ENCODE results near the gene ZNF32.

Gene ZNF32

GRCh38 chr10:43689618-43689954, 40.9 kb upstream of the ZNF32 start:
- Histone ChIP-seq H3K4me1 (ENCODE audit: control insufficient read depth, insufficient read depth, low read length) (no peaks in the 10 kb centered on the region), H3K27me3 (ENCODE audit: control insufficient read depth, insufficient read depth, low read length) (peaks cover 52% of the 10 kb centered on the region), H3K9me3 (ENCODE audit: control insufficient read depth, insufficient read depth, low read depth, low read length) (no peaks in the 10 kb centered on the region), H3K9ac (ENCODE audit: low read length) (peak overlapping the region; percentile 37), H3K4me3 (ENCODE audit: low read depth, low read length) (peak overlapping the region; percentile 69), H3K36me3 (ENCODE audit: control insufficient read depth, insufficient read depth, low read length) (no peaks in the 10 kb centered on the region), H3K27ac (ENCODE audit: low read depth, low read length) (no peak overlapping the region)

- peaks cover 52% of the 10 kb centered on the region for H3K27me3 ChIP-seq (ENCODE audit: control insufficient read depth, insufficient read depth, low read length)
- H3K27ac ChIP-seq (ENCODE audit: low read depth, low read length): no peak overlapping the region
- no peaks in the 10 kb centered on the region for H3K4me1 ChIP-seq (ENCODE audit: control insufficient read depth, insufficient read depth, low read length)
- no peak overlapping the region for H3K9ac ChIP-seq (ENCODE audit: low read length)
- H3K9me3 ChIP-seq (ENCODE audit: control insufficient read depth, insufficient read depth, low read depth, low read length): no peaks in the 10 kb centered on the region
- H3K36me3 ChIP-seq (ENCODE audit: control insufficient read depth, insufficient read depth, low read length): no peaks in the 10 kb centered on the region
- peak overlapping the region; percentile 69; the same call in 1 of the 2 replicates for H3K4me3 ChIP-seq (ENCODE audit: low read depth, low read length)
These were observed 40.4 kb upstream of the ZNF32 start for GRCh38 chr10:43689007-43689491.

GRCh38 chr10:43688348-43688892, 39.7 kb upstream of the ZNF32 start:
- Histone ChIP-seq H3K27me3 (ENCODE audit: control insufficient read depth, insufficient read depth, low read length) (peaks cover 52% of the 10 kb centered on the region), H3K4me3 (ENCODE audit: low read depth, low read length) (no peak overlapping the region), H3K4me1 (ENCODE audit: control insufficient read depth, insufficient read depth, low read length) (no peaks in the 10 kb centered on the region), H3K9ac (ENCODE audit: low read length) (no peak overlapping the region), H3K9me3 (ENCODE audit: control insufficient read depth, insufficient read depth, low read depth, low read length) (no peaks in the 10 kb centered on the region), H3K27ac (ENCODE audit: low read depth, low read length) (no peak overlapping the region), H3K36me3 (ENCODE audit: control insufficient read depth, insufficient read depth, low read length) (no peaks in the 10 kb centered on the region)

- no peaks in the 10 kb centered on the region for H3K4me1 ChIP-seq (ENCODE audit: control insufficient read depth, insufficient read depth, low read length)
- H3K27ac ChIP-seq (ENCODE audit: low read depth, low read length): no peak overlapping the region
- H3K27me3 ChIP-seq (ENCODE audit: control insufficient read depth, insufficient read depth, low read length): peaks cover 43% of the 10 kb centered on the region
- H3K36me3 ChIP-seq (ENCODE audit: control insufficient read depth, insufficient read depth, low read length): no peaks in the 10 kb centered on the region
- no peak overlapping the region for H3K9ac ChIP-seq (ENCODE audit: low read length)
- no peak overlapping the region for H3K4me3 ChIP-seq (ENCODE audit: low read depth, low read length)
- no peaks in the 10 kb centered on the region for H3K9me3 ChIP-seq (ENCODE audit: control insufficient read depth, insufficient read depth, low read depth, low read length)
These were observed 38.7 kb upstream of the ZNF32 start for GRCh38 chr10:43687373-43687772.

GRCh38 chr10:43686414-43686813, 37.7 kb upstream of the ZNF32 start:
- Histone ChIP-seq H3K4me1 (ENCODE audit: control insufficient read depth, insufficient read depth, low read length) (no peaks in the 10 kb centered on the region), H3K9me3 (ENCODE audit: control insufficient read depth, insufficient read depth, low read depth, low read length) (no peaks in the 10 kb centered on the region), H3K27ac (ENCODE audit: low read depth, low read length) (no peak overlapping the region), H3K36me3 (ENCODE audit: control insufficient read depth, insufficient read depth, low read length) (no peaks in the 10 kb centered on the region), H3K4me3 (ENCODE audit: low read depth, low read length) (no peak overlapping the region), H3K9ac (ENCODE audit: low read length) (no peak overlapping the region), H3K27me3 (ENCODE audit: control insufficient read depth, insufficient read depth, low read length) (peaks cover 34% of the 10 kb centered on the region)

GRCh38 chr10:43685744-43686143, 37.1 kb upstream of the ZNF32 start:
- Histone ChIP-seq H3K4me3 (ENCODE audit: low read depth, low read length) (no peak overlapping the region), H3K27ac (ENCODE audit: low read depth, low read length) (no peak overlapping the region), H3K9ac (ENCODE audit: low read length) (no peak overlapping the region), H3K27me3 (ENCODE audit: control insufficient read depth, insufficient read depth, low read length) (peaks cover 27% of the 10 kb centered on the region), H3K36me3 (ENCODE audit: control insufficient read depth, insufficient read depth, low read length) (no peaks in the 10 kb centered on the region), H3K4me1 (ENCODE audit: control insufficient read depth, insufficient read depth, low read length) (no peaks in the 10 kb centered on the region), H3K9me3 (ENCODE audit: control insufficient read depth, insufficient read depth, low read depth, low read length) (no peaks in the 10 kb centered on the region)

GRCh38 chr10:43684292-43684559, 35.5 kb upstream of the ZNF32 start:
- peaks cover 2% of the 10 kb centered on the region; the same call in 1 of the 2 replicates for H3K9me3 ChIP-seq (ENCODE audit: control insufficient read depth, insufficient read depth, low read depth, low read length)

GRCh38 chr10:43683451-43684291, 35.0 kb upstream of the ZNF32 start:
- Histone ChIP-seq H3K9ac (ENCODE audit: low read length) (no peak overlapping the region), H3K27me3 (ENCODE audit: control insufficient read depth, insufficient read depth, low read length) (peaks cover 8% of the 10 kb centered on the region), H3K4me3 (ENCODE audit: low read depth, low read length) (no peak overlapping the region), H3K27ac (ENCODE audit: low read depth, low read length) (no peak overlapping the region), H3K36me3 (ENCODE audit: control insufficient read depth, insufficient read depth, low read length) (no peaks in the 10 kb centered on the region), H3K9me3 (ENCODE audit: control insufficient read depth, insufficient read depth, low read depth, low read length) (peaks cover 2% of the 10 kb centered on the region; the same call in 1 of the 2 replicates), H3K4me1 (ENCODE audit: control insufficient read depth, insufficient read depth, low read length) (no peaks in the 10 kb centered on the region)

More at GRCh38 chr10:43684292-43684559, 35.5 kb upstream of the ZNF32 start:
- no peaks in the 10 kb centered on the region for H3K4me1 ChIP-seq (ENCODE audit: control insufficient read depth, insufficient read depth, low read length)
- no peaks in the 10 kb centered on the region for H3K36me3 ChIP-seq (ENCODE audit: control insufficient read depth, insufficient read depth, low read length)
- H3K27me3 ChIP-seq (ENCODE audit: control insufficient read depth, insufficient read depth, low read length): peaks cover 14% of the 10 kb centered on the region
- H3K4me3 ChIP-seq (ENCODE audit: low read depth, low read length): no peak overlapping the region
- H3K27ac ChIP-seq (ENCODE audit: low read depth, low read length): no peak overlapping the region
- no peak overlapping the region for H3K9ac ChIP-seq (ENCODE audit: low read length)

- Histone ChIP-seq H3K27me3 (ENCODE audit: control insufficient read depth, insufficient read depth, low read length) (peaks cover 4% of the 10 kb centered on the region; the same call in 1 of the 2 replicates), H3K4me1 (ENCODE audit: control insufficient read depth, insufficient read depth, low read length) (no peaks in the 10 kb centered on the region), H3K36me3 (ENCODE audit: control insufficient read depth, insufficient read depth, low read length) (no peaks in the 10 kb centered on the region), H3K4me3 (ENCODE audit: low read depth, low read length) (no peak overlapping the region), H3K27ac (ENCODE audit: low read depth, low read length) (no peak overlapping the region), H3K9me3 (ENCODE audit: control insufficient read depth, insufficient read depth, low read depth, low read length) (peaks cover 5% of the 10 kb centered on the region; the same call in 1 of the 2 replicates), H3K9ac (ENCODE audit: low read length) (no peak overlapping the region)
These were observed 34.3 kb upstream of the ZNF32 start for GRCh38 chr10:43682956-43683355.

- Histone ChIP-seq H3K9me3 (ENCODE audit: control insufficient read depth, insufficient read depth, low read depth, low read length) (peaks cover 5% of the 10 kb centered on the region; the same call in 1 of the 2 replicates), H3K36me3 (ENCODE audit: control insufficient read depth, insufficient read depth, low read length) (no peaks in the 10 kb centered on the region), H3K27me3 (ENCODE audit: control insufficient read depth, insufficient read depth, low read length) (no peaks in the 10 kb centered on the region), H3K4me1 (ENCODE audit: control insufficient read depth, insufficient read depth, low read length) (no peaks in the 10 kb centered on the region), H3K4me3 (ENCODE audit: low read depth, low read length) (no peak overlapping the region), H3K9ac (ENCODE audit: low read length) (no peak overlapping the region), H3K27ac (ENCODE audit: low read depth, low read length) (no peak overlapping the region)
These were observed 33.0 kb upstream of the ZNF32 start for GRCh38 chr10:43681721-43682120.

- H3K9ac ChIP-seq (ENCODE audit: low read length): no peak overlapping the region
- H3K36me3 ChIP-seq (ENCODE audit: control insufficient read depth, insufficient read depth, low read length): no peaks in the 10 kb centered on the region
- H3K27ac ChIP-seq (ENCODE audit: low read depth, low read length): no peak overlapping the region
- peaks cover 5% of the 10 kb centered on the region; the same call in 1 of the 2 replicates for H3K9me3 ChIP-seq (ENCODE audit: control insufficient read depth, insufficient read depth, low read depth, low read length)
- H3K4me1 ChIP-seq (ENCODE audit: control insufficient read depth, insufficient read depth, low read length): no peaks in the 10 kb centered on the region
- H3K4me3 ChIP-seq (ENCODE audit: low read depth, low read length): no peak overlapping the region
- no peaks in the 10 kb centered on the region for H3K27me3 ChIP-seq (ENCODE audit: control insufficient read depth, insufficient read depth, low read length)
These were observed 32.5 kb upstream of the ZNF32 start for GRCh38 chr10:43681220-43681619.
